Eye (tissue), 1 donor: ENCODE measurements around the gene TMEM63C.

Source experiments
- DNase-seq: peaks from one replicate; pipeline ENCODE4 v3.0.0-alpha.2; 2015

TMEM63C gene

GRCh38 chr14:77222546-77223225 lies 41.1 kb downstream of the TMEM63C start:
- DNase-seq = peak; percentile 13

- no peak for DNase-seq
Observed at GRCh38 chr14:77224212-77224611, 42.6 kb downstream of the TMEM63C start.

GRCh38 chr14:77225254-77225653 lies 43.7 kb downstream of the TMEM63C start:
- no peak for DNase-seq

GRCh38 chr14:77225892-77226557 lies 44.4 kb downstream of the TMEM63C start:
- no peak for DNase-seq

GRCh38 chr14:77228056-77228455 lies 46.5 kb downstream of the TMEM63C start:
- no peak for DNase-seq

- DNase-seq = no peak
Observed at GRCh38 chr14:77230914-77231313, 49.3 kb downstream of the TMEM63C start.

GRCh38 chr14:77231721-77232120 lies 50.1 kb downstream of the TMEM63C start:
- DNase-seq = no peak

GRCh38 chr14:77236814-77237213 lies 55.2 kb downstream of the TMEM63C start:
- DNase-seq = no peak

GRCh38 chr14:77238356-77238755 lies 56.8 kb downstream of the TMEM63C start:
- DNase-seq = no peak

- no peak for DNase-seq
Observed at GRCh38 chr14:77238996-77239395, 57.4 kb downstream of the TMEM63C start.

- no peak for DNase-seq
Observed at GRCh38 chr14:77239412-77239811, 57.8 kb downstream of the TMEM63C start.

- no peak for DNase-seq
Observed at GRCh38 chr14:77240336-77240915, 58.8 kb downstream of the TMEM63C start.

GRCh38 chr14:77241955-77242354 lies 60.4 kb downstream of the TMEM63C start:
- DNase-seq = no peak

- no peak for DNase-seq
Observed at GRCh38 chr14:77242752-77243151, 61.2 kb downstream of the TMEM63C start.

GRCh38 chr14:77243853-77244252 lies 62.3 kb downstream of the TMEM63C start:
- no peak for DNase-seq

- no peak for DNase-seq
Observed at GRCh38 chr14:77245820-77246219, 64.2 kb downstream of the TMEM63C start.

GRCh38 chr14:77246784-77247183 lies 65.2 kb downstream of the TMEM63C start:
- no peak for DNase-seq

- DNase-seq = no peak
Observed at GRCh38 chr14:77248666-77249065, 67.1 kb downstream of the TMEM63C start.

- DNase-seq = no peak
Observed at GRCh38 chr14:77249286-77249685, 67.7 kb downstream of the TMEM63C start.

- DNase-seq = no peak
Observed at GRCh38 chr14:77250927-77251326, 69.3 kb downstream of the TMEM63C start.

- no peak for DNase-seq
Observed at GRCh38 chr14:77251870-77252269, 70.3 kb downstream of the TMEM63C start.

- no peak for DNase-seq
Observed at GRCh38 chr14:77253333-77254190, 72.0 kb downstream of the TMEM63C start.

- no peak for DNase-seq
Observed at GRCh38 chr14:77256694-77257093, 75.1 kb downstream of the TMEM63C start.
